HepG2 (cell line): Measurements from ENCODE around the gene DNAJC5. TPM values are rescaled to one million over a fixed set of nuclear protein-coding genes. Genes with fewer than 3 reads are reported as not detected.

Experiments
- ELF1 ChIP-seq: sonication (generic); formaldehyde crosslinking; IDR thresholded peaks from 2 replicates; pipeline ENCODE4 v1.4.0; 2020; ENCODE audit warnings: missing genetic modification reagents
- GABPA ChIP-seq, 2 experiments: IDR thresholded peaks; 2 replicates each; pipeline ENCODE4 v1.6.1; 2011 to 2016; ENCODE audit warnings: low read depth in 2 of 2, low read length in 1 of 2, missing biosample characterization in 1 of 2, missing genetic modification characterization in 1 of 2
- MAZ ChIP-seq, 2 experiments: sonication (generic) in 1 of 2; formaldehyde crosslinking in 1 of 2; IDR thresholded peaks; 2 replicates each; pipeline versions ENCODE4 v1.5.0 to v1.6.1; 2012 to 2020; ENCODE audit warnings: low read depth in 2 of 2, mild to moderate bottlenecking in 2 of 2, borderline replicate concordance in 1 of 2, improper control_type of control experiment in 1 of 2, low read length in 1 of 2, missing genetic modification reagents in 1 of 2, moderate library complexity in 1 of 2
- MZF1 ChIP-seq: sonication (generic); formaldehyde crosslinking; IDR thresholded peaks from 2 replicates; pipeline ENCODE4 v1.8.1; 2023; ENCODE audit warnings: mild to moderate bottlenecking, missing genetic modification reagents, borderline replicate concordance
- PHF5A ChIP-seq: IDR thresholded peaks from one replicate; pipeline ENCODE4 v1.6.1; 2018; ENCODE audit warnings: low read depth, missing genetic modification reagents; ENCODE audit not compliant: unreplicated experiment
- SATB2 ChIP-seq: sonication (generic); formaldehyde crosslinking; IDR thresholded peaks from 2 replicates; pipeline ENCODE4 v1.5.0; 2020; ENCODE audit warnings: missing genetic modification reagents
- SMAD1 ChIP-seq: sonication (generic); formaldehyde crosslinking; IDR thresholded peaks from 2 replicates; pipeline ENCODE4 v1.4.0; 2020; ENCODE audit warnings: missing genetic modification reagents, low read depth, mild to moderate bottlenecking, borderline replicate concordance
- ZFX ChIP-seq: sonication (generic); formaldehyde crosslinking; IDR thresholded peaks from 2 replicates; pipeline ENCODE4 v1.4.0; 2020; ENCODE audit warnings: mild to moderate bottlenecking, low read depth, missing genetic modification reagents, moderate library complexity
- ZNF296 ChIP-seq: sonication (generic); formaldehyde crosslinking; conservative IDR thresholded peaks from 2 replicates; pipeline ENCODE4 v1.5.0; 2020; ENCODE audit warnings: mild to moderate bottlenecking, missing genetic modification reagents
- ZNF337 ChIP-seq: sonication (generic); formaldehyde crosslinking; IDR thresholded peaks from 2 replicates; pipeline ENCODE4 v1.5.1; 2020; ENCODE audit warnings: missing genetic modification reagents, low read depth, mild to moderate bottlenecking, borderline replicate concordance
- ZNF557 ChIP-seq: sonication (generic); formaldehyde crosslinking; IDR thresholded peaks from 2 replicates; pipeline ENCODE4 v1.4.0; 2020; ENCODE audit warnings: missing genetic modification reagents
- ZNF652 ChIP-seq: IDR thresholded peaks from 2 replicates; pipeline ENCODE4 v1.6.1; 2016; ENCODE audit warnings: low read depth, borderline replicate concordance
- ZNF737 ChIP-seq: sonication (generic); formaldehyde crosslinking; IDR thresholded peaks from 2 replicates; pipeline ENCODE4 v1.5.0; 2020; ENCODE audit warnings: missing genetic modification reagents, mild to moderate bottlenecking, borderline replicate concordance
- ZNF768 ChIP-seq: sonication (generic); formaldehyde crosslinking; IDR thresholded peaks from 2 replicates; pipeline ENCODE4 v1.4.0; 2020; ENCODE audit warnings: missing genetic modification reagents
- ZNF891 ChIP-seq: sonication (generic); formaldehyde crosslinking; IDR thresholded peaks from 2 replicates; pipeline ENCODE4 v1.5.0; 2020; ENCODE audit warnings: mild to moderate bottlenecking, missing genetic modification reagents
- ZSCAN20 ChIP-seq: sonication (generic); formaldehyde crosslinking; IDR thresholded peaks from 2 replicates; pipeline ENCODE4 v1.4.0; 2020; ENCODE audit warnings: missing genetic modification reagents, mild to moderate bottlenecking, borderline replicate concordance
- polyA plus RNA-seq, 8 experiments: library from polyadenylated mRNA; depleted of rRNA in 3 of 8; stranded (reverse) in 7 of 8; unstranded in 1 of 8; fragments of >200 nt; fragmentation: Illumina TruSeq in 4 of 8; extraction: Trizol in 4 of 8; gene quantifications; 2 replicates each; pipeline versions ENCODE4 v1.2.1 to v1.2.3, GENCODE V29; 2011 to 2016; ENCODE audit warnings: low read depth in 4 of 8, missing spikeins in 1 of 8, mixed read lengths in 1 of 8; ENCODE audit not compliant: insufficient read depth in 1 of 8
- total RNA-seq, 5 experiments: library from RNA; depleted of rRNA; stranded (reverse); fragments of >200 nt; fragmentation: Illumina TruSeq; extraction: Trizol; gene quantifications; 2 replicates each; pipeline ENCODE4 v1.2.3, GENCODE V29; 2016; ENCODE audit warnings: low read depth in 1 of 5
- TF ChIP-seq, protein P1 (sequence below): sonication (generic); formaldehyde crosslinking; IDR thresholded peaks from 2 replicates; pipeline ENCODE4 v1.8.0; 2023; ENCODE audit warnings: mild to moderate bottlenecking, missing genetic modification reagents
- TF ChIP-seq, protein P2 (sequence below): sonication (generic); formaldehyde crosslinking; IDR thresholded peaks from 2 replicates; pipeline ENCODE4 v1.4.0; 2020; ENCODE audit warnings: missing genetic modification reagents, low read depth, mild to moderate bottlenecking, borderline replicate concordance
- TF ChIP-seq, protein P3 (sequence below): sonication (generic); formaldehyde crosslinking; IDR thresholded peaks from 2 replicates; pipeline ENCODE4 v1.4.0; 2020; ENCODE audit warnings: missing genetic modification reagents, borderline replicate concordance
- TF ChIP-seq, protein P4 (sequence below): sonication (generic); formaldehyde crosslinking; IDR thresholded peaks from 2 replicates; pipeline ENCODE4 v1.8.1; 2022; ENCODE audit warnings: mild to moderate bottlenecking, missing genetic modification reagents

DNAJC5 gene
- total and polyA plus RNA-seq, 2 of the 13 experiments (the other 11 are each of a cell fraction or from before 2014, with no cell fraction given) = 42.8 to 64.5 TPM

DNA sequence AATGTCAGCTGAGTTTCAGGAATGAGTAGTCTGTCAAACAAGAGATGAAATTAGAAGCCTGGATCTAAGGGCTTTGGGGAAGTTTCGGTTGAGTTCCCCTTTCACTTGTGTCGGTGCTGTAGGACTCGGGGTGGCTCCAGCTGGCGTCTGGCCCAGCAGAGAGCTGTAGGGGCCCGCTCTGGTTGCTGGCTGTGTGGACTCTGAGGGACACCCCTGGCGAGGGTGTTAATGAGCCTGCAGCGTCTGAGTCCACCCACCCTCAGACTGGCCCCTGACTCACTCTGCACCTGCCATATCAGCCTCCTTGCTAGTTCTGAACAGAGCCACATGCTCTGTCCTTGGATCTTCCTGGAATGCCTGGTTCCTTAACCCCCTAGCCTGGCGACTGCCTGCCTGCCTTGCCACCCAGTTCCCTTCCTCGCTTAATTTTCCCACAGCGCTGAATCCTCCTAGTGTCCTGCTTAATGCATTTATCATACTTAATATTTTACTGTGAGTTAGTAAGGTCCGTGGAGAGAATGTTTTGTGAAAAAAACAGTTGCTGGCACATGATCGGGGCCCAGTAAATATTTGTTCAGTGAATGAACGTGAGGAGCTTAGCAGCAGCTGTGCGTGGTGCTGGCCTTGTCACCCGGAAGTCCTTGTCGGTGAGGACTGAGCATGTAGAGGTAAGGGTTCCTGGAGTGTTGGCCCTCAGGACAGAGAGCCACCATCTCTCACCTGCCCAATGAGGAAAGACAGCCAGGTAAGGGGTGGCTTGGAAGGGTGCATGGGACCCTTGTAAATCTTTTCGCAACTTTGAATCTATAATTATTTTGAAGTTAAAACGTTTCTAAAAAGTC, 1.6 kb downstream of the DNAJC5 start (continued):
- TF ChIP-seq, protein P1, sequence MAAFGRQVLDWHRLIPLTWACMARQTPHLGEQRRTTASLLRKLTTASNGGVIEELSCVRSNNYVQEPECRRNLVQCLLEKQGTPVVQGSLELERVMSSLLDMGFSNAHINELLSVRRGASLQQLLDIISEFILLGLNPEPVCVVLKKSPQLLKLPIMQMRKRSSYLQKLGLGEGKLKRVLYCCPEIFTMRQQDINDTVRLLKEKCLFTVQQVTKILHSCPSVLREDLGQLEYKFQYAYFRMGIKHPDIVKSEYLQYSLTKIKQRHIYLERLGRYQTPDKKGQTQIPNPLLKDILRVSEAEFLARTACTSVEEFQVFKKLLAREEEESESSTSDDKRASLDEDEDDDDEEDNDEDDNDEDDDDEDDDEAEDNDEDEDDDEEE (CRISPR knock-in tag) = 0 out of 2 replicates have a peak, but pooled peaks have one; percentile 50
- TF ChIP-seq ZNF891 (CRISPR knock-in tag) = peak; percentile 46; the same call in 1 of the 2 replicates
- peak; percentile 54; the same call in 1 of the 2 replicates for TF ChIP-seq ZNF652 (CRISPR knock-in tag)
- TF ChIP-seq PHF5A (CRISPR knock-in tag) = peak; percentile 60
- peak; percentile 33; the same call in 1 of the 2 replicates for TF ChIP-seq ZNF557
- TF ChIP-seq, protein P2, sequence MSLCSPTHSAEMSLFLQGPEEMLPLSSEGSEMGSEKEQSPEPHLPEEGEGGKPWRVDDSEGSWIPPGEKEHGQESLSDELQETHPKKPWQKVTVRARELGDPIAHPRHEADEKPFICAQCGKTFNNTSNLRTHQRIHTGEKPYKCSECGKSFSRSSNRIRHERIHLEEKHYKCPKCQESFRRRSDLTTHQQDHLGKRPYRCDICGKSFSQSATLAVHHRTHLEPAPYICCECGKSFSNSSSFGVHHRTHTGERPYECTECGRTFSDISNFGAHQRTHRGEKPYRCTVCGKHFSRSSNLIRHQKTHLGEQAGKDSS = peak; percentile 74; the same call in 1 of the 2 replicates
- TF ChIP-seq, protein P3, sequence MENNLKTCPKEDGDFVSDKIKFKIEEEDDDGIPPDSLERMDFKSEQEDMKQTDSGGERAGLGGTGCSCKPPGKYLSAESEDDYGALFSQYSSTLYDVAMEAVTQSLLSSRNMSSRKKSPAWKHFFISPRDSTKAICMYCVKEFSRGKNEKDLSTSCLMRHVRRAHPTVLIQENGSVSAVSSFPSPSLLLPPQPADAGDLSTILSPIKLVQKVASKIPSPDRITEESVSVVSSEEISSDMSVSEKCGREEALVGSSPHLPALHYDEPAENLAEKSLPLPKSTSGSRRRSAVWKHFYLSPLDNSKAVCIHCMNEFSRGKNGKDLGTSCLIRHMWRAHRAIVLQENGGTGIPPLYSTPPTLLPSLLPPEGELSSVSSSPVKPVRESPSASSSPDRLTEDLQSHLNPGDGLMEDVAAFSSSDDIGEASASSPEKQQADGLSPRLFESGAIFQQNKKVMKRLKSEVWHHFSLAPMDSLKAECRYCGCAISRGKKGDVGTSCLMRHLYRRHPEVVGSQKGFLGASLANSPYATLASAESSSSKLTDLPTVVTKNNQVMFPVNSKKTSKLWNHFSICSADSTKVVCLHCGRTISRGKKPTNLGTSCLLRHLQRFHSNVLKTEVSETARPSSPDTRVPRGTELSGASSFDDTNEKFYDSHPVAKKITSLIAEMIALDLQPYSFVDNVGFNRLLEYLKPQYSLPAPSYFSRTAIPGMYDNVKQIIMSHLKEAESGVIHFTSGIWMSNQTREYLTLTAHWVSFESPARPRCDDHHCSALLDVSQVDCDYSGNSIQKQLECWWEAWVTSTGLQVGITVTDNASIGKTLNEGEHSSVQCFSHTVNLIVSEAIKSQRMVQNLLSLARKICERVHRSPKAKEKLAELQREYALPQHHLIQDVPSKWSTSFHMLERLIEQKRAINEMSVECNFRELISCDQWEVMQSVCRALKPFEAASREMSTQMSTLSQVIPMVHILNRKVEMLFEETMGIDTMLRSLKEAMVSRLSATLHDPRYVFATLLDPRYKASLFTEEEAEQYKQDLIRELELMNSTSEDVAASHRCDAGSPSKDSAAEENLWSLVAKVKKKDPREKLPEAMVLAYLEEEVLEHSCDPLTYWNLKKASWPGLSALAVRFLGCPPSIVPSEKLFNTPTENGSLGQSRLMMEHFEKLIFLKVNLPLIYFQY (CRISPR knock-in tag) = peak; percentile 57; the same call in 1 of the 2 replicates
- peak; percentile 75; the same call in 1 of the 2 replicates for TF ChIP-seq SATB2
- TF ChIP-seq MAZ (IDR thresholded peaks at IDR 0.05; ENCODE audit: borderline replicate concordance, low read depth, low read length) = no peak
- peak; percentile 59; the same call in 1 of the 2 replicates for TF ChIP-seq MAZ (CRISPR knock-in tag; IDR thresholded peaks at IDR 0.05; ENCODE audit: low read depth)
- peak; percentile 18; the same call in 1 of the 2 replicates for TF ChIP-seq ZNF296 (CRISPR knock-in tag)
- no peak for TF ChIP-seq SMAD1 (CRISPR knock-in tag)
- peak; percentile 95 for TF ChIP-seq ELF1 (CRISPR knock-in tag)
- TF ChIP-seq ZSCAN20 (CRISPR knock-in tag) = peak; percentile 40; the same call in 1 of the 2 replicates
- TF ChIP-seq, protein P4, sequence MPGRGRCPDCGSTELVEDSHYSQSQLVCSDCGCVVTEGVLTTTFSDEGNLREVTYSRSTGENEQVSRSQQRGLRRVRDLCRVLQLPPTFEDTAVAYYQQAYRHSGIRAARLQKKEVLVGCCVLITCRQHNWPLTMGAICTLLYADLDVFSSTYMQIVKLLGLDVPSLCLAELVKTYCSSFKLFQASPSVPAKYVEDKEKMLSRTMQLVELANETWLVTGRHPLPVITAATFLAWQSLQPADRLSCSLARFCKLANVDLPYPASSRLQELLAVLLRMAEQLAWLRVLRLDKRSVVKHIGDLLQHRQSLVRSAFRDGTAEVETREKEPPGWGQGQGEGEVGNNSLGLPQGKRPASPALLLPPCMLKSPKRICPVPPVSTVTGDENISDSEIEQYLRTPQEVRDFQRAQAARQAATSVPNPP = peak; percentile 81; the same call in 1 of the 2 replicates
- peak; percentile 21; the same call in 1 of the 2 replicates for TF ChIP-seq MZF1 (CRISPR knock-in tag)
- peak; percentile 55 for TF ChIP-seq GABPA (IDR thresholded peaks at IDR 0.05; ENCODE audit: low read depth, low read length)
- TF ChIP-seq GABPA (CRISPR knock-in tag; IDR thresholded peaks at IDR 0.05; ENCODE audit: low read depth) = peak; percentile 88
- peak; percentile 88 for TF ChIP-seq ZFX (CRISPR knock-in tag)
- TF ChIP-seq ZNF737 = peak; percentile 84; the same call in 1 of the 2 replicates
- TF ChIP-seq ZNF337 (CRISPR knock-in tag) = peak; percentile 90; the same call in 1 of the 2 replicates
- peak; percentile 51; the same call in 1 of the 2 replicates for TF ChIP-seq ZNF768 (CRISPR knock-in tag)
